NCI-H2107 treated with DMSO at 0.1 percent for 48 hours (cell line): ENCODE measurements around the gene GREM2.

Source experiments
- DNase-seq: peaks from one replicate; lab custom pipeline; 2025; ENCODE audit not compliant: unreplicated experiment; lab: John Stamatoyannopoulos, UW

Gene GREM2

GRCh38 chr1:240562779-240563178 lies 49.2 kb downstream of the GREM2 start:
- DNase-seq, result no peak

- DNase-seq, result peak; percentile 86
These were observed 49.8 kb downstream of the GREM2 start for GRCh38 chr1:240562111-240562590.

GRCh38 chr1:240559781-240560180 lies 52.2 kb downstream of the GREM2 start:
- no peak for DNase-seq

DNA sequence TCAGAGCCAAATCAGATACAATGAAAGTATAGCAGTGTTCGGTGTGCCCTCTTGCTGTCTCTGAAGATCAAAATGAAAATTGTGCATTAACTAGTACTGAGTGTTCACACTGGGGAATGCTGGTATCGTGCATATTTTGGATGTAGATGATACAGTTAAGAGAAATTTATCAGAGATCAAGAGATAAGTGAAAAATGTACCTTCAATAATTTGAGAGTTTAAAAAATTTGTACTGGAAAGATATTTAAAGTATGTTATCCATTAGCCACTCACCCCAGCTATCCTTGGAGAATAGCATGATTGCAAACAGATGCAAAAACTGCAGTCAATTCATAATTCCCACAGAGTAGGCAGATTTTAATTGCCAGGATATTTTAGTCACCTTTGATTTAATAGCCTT lies 56.4 kb downstream of the GREM2 start:
- DNase-seq, result no peak

- DNase-seq, result no peak
These were observed 58.6 kb downstream of the GREM2 start for GRCh38 chr1:240553351-240553750.

DNA sequence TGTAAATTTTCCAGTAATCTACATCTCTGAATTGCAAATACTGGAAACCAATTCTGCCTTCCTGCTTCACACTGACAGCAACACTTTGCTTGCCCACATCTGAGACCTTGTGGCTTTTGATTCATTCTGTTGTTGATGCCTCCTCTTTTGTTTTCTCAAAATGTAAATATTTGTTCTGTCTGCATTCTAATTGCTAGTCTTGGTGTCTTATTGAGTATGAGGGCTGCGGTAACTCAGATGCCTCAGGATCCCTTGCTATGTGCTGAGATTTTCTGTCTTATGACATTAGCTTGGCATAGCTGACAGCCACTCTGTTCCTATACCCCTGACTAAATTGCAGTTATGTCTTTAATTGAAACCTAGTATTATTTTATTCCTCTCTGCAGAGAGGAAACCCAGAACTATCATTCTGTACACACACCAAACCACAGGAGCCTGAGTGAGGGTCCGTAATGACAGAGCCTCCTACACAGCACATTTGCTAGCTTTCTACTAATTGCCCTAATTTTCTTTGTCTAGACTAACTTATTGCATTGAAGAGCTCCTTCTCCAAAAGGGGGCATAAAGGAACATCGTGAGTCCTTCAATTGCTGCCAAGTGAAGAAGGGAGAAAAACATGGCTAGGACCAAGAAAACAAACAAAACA lies 72.1 kb downstream of the GREM2 start:
- no peak for DNase-seq

DNA sequence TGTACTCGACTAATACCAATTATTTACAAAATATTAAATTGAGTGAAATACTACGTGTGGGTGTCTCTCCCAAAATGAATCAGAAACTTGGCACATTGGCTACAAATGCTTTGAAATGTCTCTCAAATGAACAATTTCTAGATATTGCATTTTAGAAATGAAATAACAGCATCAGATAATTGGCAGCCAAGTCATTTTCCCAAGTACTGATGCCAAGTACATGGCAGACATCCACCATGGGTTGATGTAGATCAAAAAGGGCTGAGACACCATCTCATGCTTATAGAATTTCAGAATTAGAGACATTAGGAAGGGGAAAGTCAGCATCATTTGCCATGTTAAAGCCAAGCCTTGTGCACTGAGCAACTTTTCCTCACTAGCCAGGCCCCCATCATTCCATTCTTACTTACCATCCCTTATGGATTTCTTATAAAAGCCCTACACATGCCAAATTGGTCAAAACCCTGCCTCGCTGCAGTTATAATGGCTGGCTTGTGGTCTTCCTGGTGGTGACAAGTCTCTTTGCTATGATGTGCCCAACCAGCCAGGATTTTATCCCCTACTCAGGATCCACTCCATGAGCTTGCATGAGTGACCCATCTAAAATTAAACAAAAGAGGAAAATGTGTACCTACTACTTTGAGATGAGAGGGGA lies 73.1 kb downstream of the GREM2 start:
- DNase-seq, result no peak

DNA sequence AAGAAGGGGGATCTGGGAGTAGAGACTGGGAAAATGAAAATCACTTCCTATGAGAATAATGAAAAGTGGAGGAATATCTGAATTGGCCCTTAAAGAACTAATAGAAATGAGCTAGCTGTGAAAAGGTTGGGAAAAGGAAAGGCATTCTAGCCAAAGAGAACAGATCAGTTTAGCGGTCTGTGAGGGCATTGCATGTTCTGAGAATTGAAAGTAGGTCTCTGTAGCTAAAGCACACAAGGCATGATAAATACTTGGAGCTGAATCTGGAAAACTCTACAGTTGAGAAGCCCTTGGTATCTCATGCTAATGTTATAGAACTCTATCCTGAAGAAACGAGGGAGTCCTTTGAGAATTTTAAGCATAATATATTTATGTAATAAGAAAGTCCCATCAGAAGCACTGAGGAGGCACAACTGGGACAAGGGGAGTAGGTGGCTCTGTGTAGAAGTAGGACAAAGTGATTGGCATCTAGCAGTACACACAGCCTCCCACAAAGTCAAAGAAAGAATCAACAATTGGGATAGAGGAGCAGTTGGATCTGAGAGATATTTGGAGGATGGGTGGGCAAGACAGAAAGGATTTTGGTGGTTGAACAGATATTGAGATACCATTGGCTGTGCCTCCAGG lies 78.7 kb downstream of the GREM2 start:
- no peak for DNase-seq

- DNase-seq, result no peak
These were observed 83.4 kb downstream of the GREM2 start for GRCh38 chr1:240528591-240528990.

GRCh38 chr1:240527086-240527485 lies 84.9 kb downstream of the GREM2 start:
- DNase-seq, result no peak

DNA sequence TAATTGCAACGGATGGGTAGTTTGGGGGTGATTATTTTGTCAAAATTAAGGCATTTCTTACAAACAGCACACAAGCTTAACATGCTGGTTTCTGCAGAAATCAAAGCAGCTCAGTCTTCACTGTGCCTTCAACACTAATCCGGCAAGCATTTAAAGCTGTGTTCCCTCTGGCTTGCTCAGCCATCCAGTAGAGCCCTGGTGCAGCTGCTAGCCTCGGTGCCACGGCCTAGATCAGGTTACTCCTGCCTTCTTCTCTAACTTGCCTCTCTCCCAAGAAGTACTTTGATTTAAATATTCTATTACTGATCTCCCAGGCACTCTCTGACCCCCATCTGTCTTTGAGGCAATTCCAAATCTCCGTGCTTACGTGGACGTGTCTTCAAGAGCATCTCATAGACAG lies 85.6 kb downstream of the GREM2 start:
- peak; percentile 69 for DNase-seq

- no peak for DNase-seq
These were observed 87.4 kb downstream of the GREM2 start for GRCh38 chr1:240524356-240525069.

DNA sequence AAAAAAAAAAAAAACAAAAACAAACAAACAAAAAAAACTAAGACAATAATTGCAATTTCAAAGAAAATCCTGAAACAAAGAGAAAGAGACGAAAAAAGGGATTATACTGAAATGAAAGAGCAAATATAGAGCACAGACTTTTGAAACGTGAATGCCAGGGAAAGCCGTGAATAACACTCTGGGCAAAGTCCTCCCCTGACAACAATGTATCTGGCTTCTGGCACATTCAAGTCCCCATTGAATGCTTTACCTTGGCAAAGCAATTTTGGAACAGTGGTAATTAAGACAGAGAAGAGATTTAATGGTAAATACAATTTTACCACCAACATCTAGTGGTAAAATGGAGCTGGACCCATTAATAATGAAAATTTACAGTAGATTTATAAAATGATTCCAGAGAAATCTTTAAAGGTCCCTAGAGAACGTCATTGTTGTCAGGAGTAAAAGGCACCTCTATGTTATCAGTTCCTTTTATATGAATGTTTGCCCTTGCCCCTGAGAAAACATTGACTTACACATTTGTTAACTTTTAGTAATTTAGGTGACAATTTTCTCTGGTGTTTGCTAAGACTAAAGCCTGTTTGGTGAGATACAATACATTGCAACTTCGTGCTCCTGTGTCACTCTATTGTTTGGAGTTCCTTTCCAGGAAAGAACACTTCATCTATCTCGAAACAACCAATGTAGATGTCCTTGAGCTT lies 89.7 kb downstream of the GREM2 start:
- DNase-seq, result no peak

DNA sequence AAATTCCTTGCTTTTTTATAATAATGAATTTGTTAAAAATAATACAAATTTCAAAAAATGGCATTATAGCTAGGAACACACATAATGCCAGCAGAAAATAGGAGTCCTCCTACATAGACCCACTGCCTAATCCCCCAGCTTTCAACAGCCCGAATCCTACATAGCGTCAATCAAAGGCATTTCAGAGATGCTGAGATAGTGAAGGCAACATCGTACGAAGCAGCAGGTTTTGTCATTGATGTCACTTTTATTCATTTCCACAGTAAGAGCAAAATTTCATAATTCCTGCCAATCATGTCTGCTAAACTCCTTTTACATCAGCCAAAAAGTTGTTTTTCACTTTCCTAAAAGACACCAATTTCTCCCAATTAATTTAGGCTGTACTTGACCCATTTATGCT lies 94.1 kb downstream of the GREM2 start:
- DNase-seq, result no peak

- DNase-seq, result no peak
These were observed 95.9 kb downstream of the GREM2 start for GRCh38 chr1:240516069-240516468.

DNA sequence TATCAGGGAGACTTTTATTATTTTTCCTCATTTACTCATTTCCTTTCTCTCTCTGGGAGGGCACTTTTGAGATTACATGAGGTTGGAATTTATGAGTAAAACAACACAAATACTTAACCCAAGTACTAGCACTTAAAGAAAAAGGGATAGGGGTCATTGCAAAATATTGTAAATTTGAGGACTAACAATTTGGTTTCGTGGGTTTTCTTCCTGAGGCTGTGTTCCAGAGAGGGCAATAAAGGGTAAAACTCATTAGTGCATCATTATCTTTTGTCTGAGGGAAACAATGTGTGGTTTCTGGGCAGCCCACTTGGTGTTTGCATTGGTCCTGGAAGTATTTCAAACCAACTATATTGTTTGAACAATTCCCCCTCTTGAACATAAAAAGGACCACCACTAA lies 96.5 kb downstream of the GREM2 start:
- DNase-seq, result no peak

- no peak for DNase-seq
These were observed 100.2 kb downstream of the GREM2 start for GRCh38 chr1:240511789-240512188.

DNA sequence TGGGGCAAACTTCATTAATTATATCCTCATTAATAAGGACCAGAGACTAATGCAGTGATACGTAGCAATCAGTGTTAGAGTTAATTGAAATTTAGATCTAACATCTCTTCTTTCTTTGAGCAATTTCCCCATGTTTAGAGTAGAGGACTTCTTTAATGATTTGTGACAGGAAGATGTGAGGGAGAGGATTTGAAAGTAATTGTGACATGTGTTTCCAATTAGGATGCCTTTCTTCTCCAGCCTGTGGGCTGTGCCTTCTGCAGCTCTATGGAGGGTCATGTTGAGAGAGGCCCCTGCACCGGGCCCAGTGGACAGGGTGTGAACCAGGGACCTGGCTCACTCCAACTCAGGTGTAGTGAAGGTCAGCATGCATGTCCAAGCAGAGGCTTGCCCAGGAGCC lies 103.0 kb downstream of the GREM2 start:
- DNase-seq, result no peak

- no peak for DNase-seq
These were observed 103.8 kb downstream of the GREM2 start for GRCh38 chr1:240508201-240508600.

DNA sequence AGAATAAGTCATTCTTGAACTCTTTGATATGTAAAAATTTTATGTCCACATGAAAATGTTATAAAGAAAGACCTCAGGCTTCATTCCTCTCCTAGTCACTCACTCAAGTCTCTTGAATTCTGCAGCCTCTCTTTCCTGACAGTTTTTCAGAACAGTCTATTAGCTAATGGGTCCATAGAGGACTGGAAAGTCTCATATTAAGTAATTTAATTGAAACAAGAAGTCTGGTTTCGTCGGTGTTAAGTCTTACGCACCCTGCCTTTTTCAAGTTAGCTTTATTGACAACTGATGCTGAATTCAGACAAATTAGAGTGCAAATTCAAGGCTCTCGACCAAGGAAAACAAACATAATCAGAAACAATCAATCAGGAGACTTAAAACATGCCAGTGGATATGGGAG lies 105.8 kb downstream of the GREM2 start:
- DNase-seq, result no peak

- DNase-seq, result no peak
These were observed 108.4 kb downstream of the GREM2 start for GRCh38 chr1:240503558-240503957.
